HTR-8/SVneo (cell line): ENCODE measurements around the gene FA2H.
"Not testable (repeated sequence)": the region's sequence is repeated elsewhere in the genome, so short reads cannot be mapped to it uniquely, and the experiment has no call there.

ENCODE experiments used
- DNase-seq: peaks from one replicate; pipeline ENCODE4 v3.0.0; 2011; ENCODE audit warnings: low spot score, mixed read lengths; ENCODE audit not compliant: insufficient read length
- FAIRE-seq: peaks from 2 replicates; lab custom pipeline; 2011; peaks lifted over from hg19 to GRCh38; lab: Jason Lieb, UNC

FA2H gene, protein sequence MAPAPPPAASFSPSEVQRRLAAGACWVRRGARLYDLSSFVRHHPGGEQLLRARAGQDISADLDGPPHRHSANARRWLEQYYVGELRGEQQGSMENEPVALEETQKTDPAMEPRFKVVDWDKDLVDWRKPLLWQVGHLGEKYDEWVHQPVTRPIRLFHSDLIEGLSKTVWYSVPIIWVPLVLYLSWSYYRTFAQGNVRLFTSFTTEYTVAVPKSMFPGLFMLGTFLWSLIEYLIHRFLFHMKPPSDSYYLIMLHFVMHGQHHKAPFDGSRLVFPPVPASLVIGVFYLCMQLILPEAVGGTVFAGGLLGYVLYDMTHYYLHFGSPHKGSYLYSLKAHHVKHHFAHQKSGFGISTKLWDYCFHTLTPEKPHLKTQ

DNA sequence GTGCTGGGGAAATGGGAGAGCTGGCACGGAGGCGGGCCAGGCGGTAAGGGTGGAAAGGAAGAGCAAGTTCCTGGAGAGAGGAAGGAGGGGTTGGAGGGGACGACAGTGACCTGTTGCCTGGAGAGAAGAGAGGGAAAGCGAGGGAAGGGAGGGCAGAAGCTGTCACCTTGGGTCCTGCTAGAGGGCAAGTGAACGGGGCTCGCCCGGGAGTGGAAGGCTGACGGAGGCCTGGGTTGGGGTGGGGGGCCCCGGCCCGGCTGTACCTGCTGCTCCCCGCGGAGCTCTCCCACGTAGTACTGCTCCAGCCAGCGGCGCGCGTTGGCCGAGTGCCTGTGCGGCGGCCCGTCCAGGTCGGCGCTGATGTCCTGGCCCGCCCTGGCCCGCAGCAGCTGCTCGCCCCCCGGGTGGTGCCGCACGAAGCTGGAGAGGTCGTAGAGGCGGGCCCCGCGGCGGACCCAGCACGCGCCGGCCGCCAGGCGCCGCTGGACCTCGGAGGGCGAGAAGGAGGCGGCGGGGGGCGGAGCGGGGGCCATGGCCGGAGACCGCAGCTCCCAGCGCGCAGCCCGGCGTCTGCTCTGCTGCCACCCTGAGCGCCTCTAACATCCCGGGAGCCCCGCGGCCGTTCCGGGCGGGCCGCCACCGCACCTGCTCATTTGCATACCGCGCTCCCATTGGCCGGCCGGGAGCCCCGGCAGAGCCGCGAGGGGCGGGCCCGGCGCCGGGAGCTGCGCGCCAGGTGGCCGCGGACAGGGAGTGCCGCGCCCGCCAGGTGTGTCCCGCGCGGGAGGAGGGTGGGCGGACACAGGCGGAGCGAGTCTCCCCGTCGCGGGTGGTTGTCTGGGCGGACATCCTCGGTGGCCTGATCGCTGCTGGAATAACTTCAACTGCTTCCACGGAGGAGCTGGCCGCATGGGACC lies at the start of gene FA2H:
TSS of gene FA2H (minus strand) at position 598 of the 917 bp plus-strand sequence. CDS start at position 533, 65 bp downstream.
- FAIRE-seq (peak; percentile 95), DNase-seq (peak; percentile 91)

DNA sequence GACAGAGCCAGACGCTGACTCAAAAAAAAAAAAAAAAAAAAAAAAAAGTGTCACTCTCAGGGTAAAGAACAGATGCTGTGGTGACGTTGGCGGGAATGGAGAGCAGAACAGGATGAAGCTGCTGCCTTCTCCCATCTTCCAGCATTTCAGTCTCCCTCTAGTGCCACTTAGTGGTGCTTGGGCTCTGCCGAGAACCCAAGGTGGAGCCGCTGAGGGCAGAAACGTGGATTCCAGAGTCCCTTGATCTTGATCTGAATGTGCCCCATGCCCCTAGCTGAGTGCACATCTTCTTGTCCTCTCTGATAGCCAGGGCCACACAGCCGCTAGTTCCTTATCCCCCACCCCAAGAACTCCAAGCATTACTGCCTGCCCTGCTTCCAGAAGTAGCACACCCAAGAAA lies 43.2 kb upstream of the FA2H start:
- DNase-seq, result no peak
- FAIRE-seq, result no peak

- FAIRE-seq (peak; percentile 98), DNase-seq (peak; percentile 94)
Observed at GRCh38 chr16:74813109-74813641, 38.6 kb upstream of the FA2H start.

DNA sequence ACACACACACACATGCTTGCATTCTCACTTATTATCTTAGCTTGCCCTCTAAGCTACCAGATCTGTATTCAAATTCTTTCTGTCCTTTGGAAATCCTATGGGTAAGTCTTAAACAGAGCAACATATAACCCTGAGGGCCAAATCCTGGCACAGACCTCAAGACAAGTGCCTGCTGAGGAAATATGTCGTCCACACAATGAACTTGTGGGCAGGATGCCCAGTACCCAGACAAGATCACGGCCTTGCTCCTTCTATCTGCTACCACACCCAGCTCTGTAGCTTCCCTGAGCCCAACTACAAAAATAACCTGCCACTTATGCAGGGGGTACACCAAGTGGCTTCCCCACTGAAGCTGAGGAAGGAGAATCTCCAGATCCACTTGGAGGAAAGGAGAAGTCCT lies 37.3 kb upstream of the FA2H start:
- no peak for DNase-seq
- FAIRE-seq, result no peak

DNA sequence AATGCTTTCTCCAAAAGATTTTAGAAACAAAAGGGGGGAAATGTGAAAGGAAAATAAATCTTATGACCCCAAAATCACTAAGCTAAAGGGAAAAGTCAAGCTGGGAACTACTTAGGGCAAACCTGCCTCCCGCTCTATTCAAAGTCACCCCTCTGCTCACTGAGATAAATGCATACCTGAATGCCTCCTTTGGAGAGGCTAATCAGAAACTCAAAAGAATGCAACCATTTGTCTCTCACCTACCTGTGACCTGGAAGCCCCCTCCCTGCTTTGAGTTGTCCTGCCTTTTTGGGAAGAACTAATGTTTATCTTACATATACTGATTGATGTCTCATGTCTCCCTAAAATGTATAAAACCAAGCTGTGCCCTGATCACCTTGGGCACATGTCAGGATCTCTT lies 36.6 kb upstream of the FA2H start:
- DNase-seq, FAIRE-seq: not testable (repeated sequence)

GRCh38 chr16:74807052-74807646 lies 32.5 kb upstream of the FA2H start:
- DNase-seq (no peak), FAIRE-seq (no peak)

- DNase-seq (no peak), FAIRE-seq (no peak)
Observed at GRCh38 chr16:74800216-74800871, 25.7 kb upstream of the FA2H start.

GRCh38 chr16:74797414-74797813 lies 22.8 kb upstream of the FA2H start:
- DNase-seq (no peak), FAIRE-seq (no peak)

DNA sequence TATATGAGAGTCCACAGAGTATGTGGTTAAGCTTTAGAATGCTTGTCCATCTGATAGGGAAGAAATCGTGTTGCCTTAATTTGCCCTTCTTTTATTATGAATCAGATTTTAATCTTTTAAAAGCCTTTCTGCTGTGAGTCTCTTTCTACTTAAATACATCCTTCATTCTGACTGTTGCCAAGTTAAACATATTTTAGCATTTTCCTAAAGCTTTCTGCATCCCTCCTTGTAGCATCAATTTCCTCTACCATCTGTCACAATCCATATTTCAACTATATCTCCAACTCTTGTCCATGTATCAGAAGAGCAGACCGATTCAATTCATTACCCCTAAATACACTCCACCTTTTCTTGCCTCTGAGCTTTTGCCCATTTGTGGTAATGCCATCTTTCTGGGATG lies 20.5 kb upstream of the FA2H start:
- FAIRE-seq, result no peak
- no peak for DNase-seq

DNA sequence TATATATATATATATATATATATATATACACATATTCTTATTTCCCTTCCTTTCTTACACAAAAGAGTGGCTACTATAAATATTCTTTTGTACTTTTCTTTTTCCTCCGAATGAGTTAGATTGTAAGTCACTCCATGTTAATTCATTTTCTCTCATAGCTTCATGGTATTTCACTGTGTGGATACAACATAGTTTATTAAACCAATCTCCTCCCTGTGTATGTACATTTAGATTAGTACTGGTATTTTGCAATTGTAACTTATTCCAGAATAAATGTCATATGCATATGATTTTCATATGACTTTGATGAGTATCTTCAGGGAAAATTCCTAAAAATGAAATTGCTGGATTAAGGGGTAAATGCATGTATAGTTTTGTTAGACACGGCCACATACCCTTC lies 20.0 kb upstream of the FA2H start:
- DNase-seq, result no peak
- FAIRE-seq, result no peak

DNA sequence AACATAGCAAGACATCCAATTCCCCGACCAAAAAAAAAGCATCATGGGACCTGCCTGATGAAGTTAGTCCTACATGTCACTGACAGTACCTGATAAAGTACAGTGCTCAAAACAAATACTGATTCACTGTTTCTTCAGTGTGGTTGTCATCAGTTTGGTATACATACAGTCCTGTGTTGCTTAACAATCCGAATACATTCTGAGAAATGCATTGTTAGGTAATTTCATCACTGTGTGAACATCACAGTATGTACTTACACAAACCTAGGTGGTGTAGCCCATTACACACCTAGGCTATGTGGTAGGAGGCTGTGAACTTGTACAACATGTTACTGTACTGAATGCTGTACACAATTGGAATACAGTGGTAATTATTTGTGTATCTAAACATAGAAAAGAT lies 19.0 kb upstream of the FA2H start:
- DNase-seq (no peak), FAIRE-seq (peak; percentile 95)

GRCh38 chr16:74792225-74792624 lies 17.6 kb upstream of the FA2H start:
- peak; percentile 44 for FAIRE-seq
- DNase-seq, result no peak

DNA sequence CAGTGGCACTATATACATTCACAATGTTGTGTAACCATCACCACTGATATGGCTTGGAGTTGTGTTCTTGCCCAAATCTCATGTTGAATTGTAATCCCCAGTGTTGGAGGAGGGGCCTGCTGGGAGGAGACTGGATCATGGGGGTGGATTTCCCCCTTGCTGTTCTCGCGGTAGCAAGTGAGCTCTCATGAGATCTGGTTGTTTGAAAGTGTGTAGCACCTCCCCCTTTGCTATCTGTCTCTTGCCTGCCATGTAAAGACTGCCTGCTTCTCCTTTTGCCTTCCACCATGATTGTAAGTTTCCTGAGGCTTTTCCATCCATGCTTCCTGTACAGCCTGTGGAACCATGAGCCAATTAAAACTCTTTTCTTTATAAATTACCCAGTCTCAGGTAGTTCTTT lies 17.1 kb upstream of the FA2H start:
- not testable (repeated sequence) for FAIRE-seq, DNase-seq

DNA sequence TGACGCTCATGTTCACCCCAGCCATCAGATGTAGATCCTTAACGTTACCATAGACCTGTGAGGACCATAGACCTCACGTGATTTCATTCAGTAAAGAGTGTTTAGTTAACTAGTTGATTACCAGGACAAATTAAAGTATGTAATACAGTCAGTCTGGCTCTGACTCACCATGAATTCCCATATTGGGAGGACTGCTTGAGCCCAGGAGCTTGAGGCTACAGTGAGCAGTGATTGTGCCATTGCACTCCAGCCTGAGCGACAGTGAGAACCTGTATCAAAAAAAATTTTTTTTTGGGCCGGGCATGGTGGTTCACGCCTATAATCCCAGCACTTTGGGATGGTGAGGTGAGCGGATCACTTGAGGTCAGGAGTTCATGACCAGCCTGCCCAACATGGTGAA lies 13.5 kb upstream of the FA2H start:
- no peak for DNase-seq
- FAIRE-seq, result no peak

GRCh38 chr16:74785031-74785430 lies 10.4 kb upstream of the FA2H start:
- FAIRE-seq (peak; percentile 80), DNase-seq (no peak)

GRCh38 chr16:74778646-74779045 lies 4.0 kb upstream of the FA2H start:
- peak; percentile 36 for FAIRE-seq

GRCh38 chr16:74776926-74777325 lies 2.3 kb upstream of the FA2H start:
- FAIRE-seq, result no peak

More at GRCh38 chr16:74778646-74779045, 4.0 kb upstream of the FA2H start:
- DNase-seq, result no peak

GRCh38 chr16:74775255-74775654 lies 635 bp upstream of the FA2H start:
- FAIRE-seq (peak; percentile 59), DNase-seq (no peak)

More at GRCh38 chr16:74776926-74777325, 2.3 kb upstream of the FA2H start:
- no peak for DNase-seq

- DNase-seq, result no peak
- FAIRE-seq, result no peak
Observed at GRCh38 chr16:74773446-74774222, 986 bp downstream of the FA2H start.
